H9 (cell line): ENCODE data around the gene SETDB1. TPM values are rescaled to one million over a fixed set of nuclear protein-coding genes. Genes with fewer than 3 reads are reported as not detected.

Experiments
- DNase-seq: peaks from one replicate; pipeline ENCODE4 v3.0.0-alpha.2; 2017
- H2AFZ ChIP-seq: one replicate; pipeline ENCODE4 v1.6.1; 2013; ENCODE audit warnings: mild to moderate bottlenecking, low read length, control low read depth, moderate library complexity
- H2AK5ac ChIP-seq: 2 replicates; pipeline ENCODE4 v1.6.1; 2013; ENCODE audit warnings: low read length, control low read depth, mixed read lengths; ENCODE audit not compliant: insufficient read length
- H2BK120ac ChIP-seq: one replicate; pipeline ENCODE4 v1.6.1; 2013; ENCODE audit warnings: low read depth, mild to moderate bottlenecking, low read length, control low read depth, inconsistent platforms; ENCODE audit not compliant: poor library complexity, severe bottlenecking
- H2BK12ac ChIP-seq: 2 replicates; pipeline ENCODE4 v1.6.1; 2013; ENCODE audit warnings: low read length, control low read depth, mixed read lengths, low read depth; ENCODE audit not compliant: insufficient read length
- H2BK15ac ChIP-seq: 2 replicates; pipeline ENCODE4 v1.6.1; 2013; ENCODE audit warnings: low read depth, low read length, control low read depth
- H2BK20ac ChIP-seq: one replicate; pipeline ENCODE4 v1.6.1; 2013; ENCODE audit warnings: low read depth, mild to moderate bottlenecking, low read length, control low read depth, inconsistent platforms; ENCODE audit not compliant: poor library complexity, severe bottlenecking
- H2BK5ac ChIP-seq: 2 replicates; pipeline ENCODE4 v1.6.1; 2013; ENCODE audit warnings: low read length, control low read depth, mixed read lengths; ENCODE audit not compliant: insufficient read length
- H3K14ac ChIP-seq: 2 replicates; pipeline ENCODE4 v1.6.1; 2013; ENCODE audit warnings: low read length, control low read depth; ENCODE audit not compliant: insufficient read depth
- H3K18ac ChIP-seq: 2 replicates; pipeline ENCODE4 v1.6.1; 2013; ENCODE audit warnings: low read depth, mild to moderate bottlenecking, mixed read lengths, low read length, control low read depth; ENCODE audit not compliant: insufficient read length
- H3K23ac ChIP-seq: 2 replicates; pipeline ENCODE4 v1.6.1; 2013; ENCODE audit warnings: low read length, control low read depth, mixed read lengths, low read depth; ENCODE audit not compliant: insufficient read length
- H3K23me2 ChIP-seq: 2 replicates; pipeline ENCODE4 v1.6.1; 2013; ENCODE audit warnings: low read depth, mild to moderate bottlenecking, mixed read lengths, low read length, control low read depth; ENCODE audit not compliant: insufficient read length, poor library complexity, severe bottlenecking
- H3K27ac ChIP-seq: 2 replicates; pipeline ENCODE4 v1.5.1; 2013; ENCODE audit warnings: low read length, control low read depth, mixed read lengths, low read depth; ENCODE audit not compliant: insufficient read length
- H3K27me3 ChIP-seq: 2 replicates; pipeline ENCODE4 v1.6.1; 2013; ENCODE audit warnings: low read length, control low read depth, inconsistent platforms; ENCODE audit not compliant: insufficient read depth
- H3K4ac ChIP-seq: 2 replicates; pipeline ENCODE4 v1.6.1; 2013; ENCODE audit warnings: low read depth, mild to moderate bottlenecking, control low read depth, inconsistent platforms, low read length, moderate library complexity
- H3K4me1 ChIP-seq: 2 replicates; pipeline ENCODE4 v1.6.1; 2013; ENCODE audit warnings: low read length, control low read depth, inconsistent platforms; ENCODE audit not compliant: insufficient read depth
- H3K4me2 ChIP-seq: 2 replicates; pipeline ENCODE4 v1.6.1; 2013; ENCODE audit warnings: low read length, control low read depth, mixed read lengths; ENCODE audit not compliant: insufficient read length, insufficient read depth
- H3K56ac ChIP-seq: 2 replicates; pipeline ENCODE4 v1.6.1; 2013; ENCODE audit warnings: low read depth, mild to moderate bottlenecking, mixed read lengths, low read length, control low read depth; ENCODE audit not compliant: insufficient read length
- H3K79me1 ChIP-seq: 2 replicates; pipeline ENCODE4 v1.6.1; 2013; ENCODE audit warnings: low read depth, mild to moderate bottlenecking, moderate library complexity, low read length, control low read depth, inconsistent platforms; ENCODE audit not compliant: insufficient read depth, poor library complexity, severe bottlenecking
- H3K79me2 ChIP-seq: 2 replicates; pipeline ENCODE4 v1.6.1; 2013; ENCODE audit warnings: low read length, control low read depth, inconsistent platforms; ENCODE audit not compliant: insufficient read depth
- H3K9ac ChIP-seq: 2 replicates; pipeline ENCODE4 v1.6.1; 2013; ENCODE audit warnings: low read length, control low read depth, mixed read lengths; ENCODE audit not compliant: insufficient read length; ENCODE audit errors: extremely low read depth
- H3K9me3 ChIP-seq: one replicate; pipeline ENCODE4 v1.6.1; 2013; ENCODE audit warnings: low read depth, low read length, inconsistent platforms; ENCODE audit not compliant: control insufficient read depth
- H3T11ph ChIP-seq: one replicate; pipeline ENCODE4 v1.6.1; 2013; ENCODE audit warnings: mild to moderate bottlenecking, low read length, control low read depth, inconsistent platforms
- H4K20me1 ChIP-seq: one replicate; pipeline ENCODE4 v1.6.1; 2013; ENCODE audit not compliant: control insufficient read depth, insufficient read length, insufficient read depth
- H4K5ac ChIP-seq: 2 replicates; pipeline ENCODE4 v1.6.1; 2013; ENCODE audit warnings: low read depth, mild to moderate bottlenecking, mixed read lengths, low read length, control low read depth; ENCODE audit not compliant: insufficient read length
- H4K8ac ChIP-seq: replicated peaks from 2 replicates; pipeline ENCODE4 v1.6.1; 2013; ENCODE audit warnings: low read length, control low read depth, mixed read lengths, low read depth; ENCODE audit not compliant: insufficient read length
- H4K91ac ChIP-seq: 2 replicates; pipeline ENCODE4 v1.6.1; 2013; ENCODE audit warnings: low read depth, mild to moderate bottlenecking, moderate library complexity, mixed read lengths, low read length, control low read depth; ENCODE audit not compliant: insufficient read length
- H3K27ac Mint-ChIP-seq, 3 experiments: 2 replicates in 2 of 3; 3 replicates in 1 of 3; pipeline ENCODE4 v1.8.0; 2020 to 2021; ENCODE audit warnings: mixed read lengths in 3 of 3, mild to moderate bottlenecking in 1 of 3, moderate library complexity in 1 of 3
- H3K27me3 Mint-ChIP-seq: 2 replicates; pipeline ENCODE4 v1.8.0; 2021; ENCODE audit warnings: low read depth, mild to moderate bottlenecking, moderate library complexity, mixed read lengths
- H3K36me3 Mint-ChIP-seq, 3 experiments: 2 replicates in 2 of 3; 3 replicates in 1 of 3; pipeline ENCODE4 v1.8.0; 2020 to 2021; ENCODE audit warnings: low read depth in 3 of 3, mixed read lengths in 3 of 3; ENCODE audit not compliant: insufficient read depth in 1 of 3
- H3K4me1 Mint-ChIP-seq, 2 experiments: 2 replicates each; pipeline ENCODE4 v1.8.0; 2020; ENCODE audit warnings: mixed read lengths in 2 of 2
- H3K4me3 Mint-ChIP-seq, 2 experiments: 2 replicates in 1 of 2; 3 replicates in 1 of 2; pipeline ENCODE4 v1.8.0; 2020 to 2021; ENCODE audit warnings: mild to moderate bottlenecking in 2 of 2, mixed read lengths in 2 of 2, moderate library complexity in 1 of 2
- H3K9me3 Mint-ChIP-seq, 2 experiments: 2 replicates in 1 of 2; 3 replicates in 1 of 2; pipeline ENCODE4 v1.8.0; 2020; ENCODE audit warnings: mild to moderate bottlenecking in 2 of 2, mixed read lengths in 2 of 2, moderate library complexity in 1 of 2
- CTCF ChIP-seq: fragments of 200-600 bp; sonication (generic); conservative IDR thresholded peaks from 3 replicates; pipeline ENCODE4 v1.8.0; 2021; ENCODE audit warnings: antibody characterized with exemption, mild to moderate bottlenecking
- whole genome bisulfite sequencing: extraction: QIAGEN DNeasy Blood & Tissue Kit; methylation state at CpG from one replicate; pipeline ENCODE4 v1.1.7; 2013; ENCODE audit warnings: missing lambda C conversion rate, low lambda C conversion rate, mixed read lengths; ENCODE audit not compliant: insufficient read length; ENCODE audit errors: extremely low coverage; 5-methylcytosine and 5-hydroxymethylcytosine counted together
- total RNA-seq: library from RNA; stranded (reverse); gene quantifications from 2 replicates; pipeline ENCODE4 v1.2.1, GENCODE V29; 2021

Gene SETDB1
- total RNA-seq, 1 experiment from 2014 or later: 62.1 TPM

- Histone ChIP-seq H3K56ac (no peak overlapping the region), H2BK20ac (no peak overlapping the region), H4K5ac (no peak overlapping the region), H3K14ac (no peak overlapping the region), H3K4me2 (no peak overlapping the region), H4K8ac (no peak overlapping the region), H3K79me1 (no peaks in the 10 kb centered on the region), H2AK5ac (no peak overlapping the region), H3K27ac (no peak overlapping the region), H3K4ac (no peak overlapping the region), H3T11ph (no peak overlapping the region), H3K4me1 (no peaks in the 10 kb centered on the region), H3K9ac (no peak overlapping the region), H2BK5ac (no peak overlapping the region), H4K91ac (no peak overlapping the region), H2BK15ac (no peak overlapping the region), H2BK120ac (no peak overlapping the region), H3K79me2 (no peaks in the 10 kb centered on the region), H2BK12ac (no peak overlapping the region), H3K9me3 (no peaks in the 10 kb centered on the region), H2AFZ (no peak overlapping the region), H3K23me2 (no peaks in the 10 kb centered on the region), H4K20me1 (no peaks in the 10 kb centered on the region), H3K18ac (no peak overlapping the region), H3K27me3 (no peaks in the 10 kb centered on the region), H3K23ac (no peak overlapping the region)
- DNase-seq: no peak
- H3K27me3 Mint-ChIP-seq: no peaks in the 10 kb centered on the region
- H3K27ac Mint-ChIP-seq: no peak overlapping the region
- peaks cover 2 to 4% of the 10 kb centered on the region in 2 experiments; a peak in 3 of 5 replicates for H3K9me3 Mint-ChIP-seq
- no CpG with 5 or more reads among the region's 6 CpGs for WGBS
- no peaks in the 10 kb centered on the region for H3K4me1 Mint-ChIP-seq
- TF ChIP-seq CTCF: no peak
- no peak overlapping the region for H3K4me3 Mint-ChIP-seq
- H3K36me3 Mint-ChIP-seq: peaks cover 0 to 4% (median 0%) of the 10 kb centered on the region in 3 experiments; a peak in 2 of 7 replicates
These were observed 20.9 kb upstream of the SETDB1 start for GRCh38 chr1:150905301-150905700.
